A673 (cell line): Measurements from ENCODE around the gene MYOZ2. TPM values are rescaled to one million over a fixed set of nuclear protein-coding genes. Genes with fewer than 3 reads are reported as not detected.

Source experiments
- Bru-seq: library from RNA; stranded (reverse); fragments of 400-500 nt; gene quantifications from one replicate; lab custom pipeline; 2021; lab: Mats Ljungman, UMichigan
- BruChase-seq, 2 experiments: library from RNA; stranded (reverse); fragments of 400-500 nt; gene quantifications; one replicate each; lab custom pipeline; 2021; lab: Mats Ljungman, UMichigan
- BruUV-seq: library from RNA; stranded (reverse); fragments of 400-500 nt; replicated peaks from 2 replicates; lab custom pipeline; 2021; lab: Mats Ljungman, UMichigan
- CTCF ChIA-PET: fragments of 300-600 bp; sonication (Branson Sonifier 250); formaldehyde crosslinking; loops from one replicate; lab custom pipeline; 2022; ENCODE audit warnings: antibody characterized with exemption; lab: Charles Lee
- POLR2A ChIA-PET: fragments of 300-600 bp; sonication (Branson Sonifier 250); formaldehyde crosslinking; loops from one replicate; lab custom pipeline; 2022; ENCODE audit warnings: antibody characterized with exemption; ENCODE audit not compliant: low non-redundant PET; lab: Charles Lee
- DNase-seq: peaks from one replicate; pipeline ENCODE4 v3.0.0-alpha.2; 2015; ENCODE audit warnings: low spot score
- H3K27ac ChIP-seq: fragments of 200-600 bp; sonication (generic); 2 replicates; pipeline ENCODE4 v1.5.1; 2016; ENCODE audit warnings: mixed run types, low read depth, mild to moderate bottlenecking, mixed read lengths, antibody characterized with exemption, low read length; ENCODE audit not compliant: poor library complexity, severe bottlenecking
- H3K27me3 ChIP-seq: fragments of 200-600 bp; sonication (generic); replicated peaks from 2 replicates; pipeline ENCODE4 v1.6.1; 2017; ENCODE audit warnings: mixed run types, low read depth, mild to moderate bottlenecking, mixed read lengths, antibody characterized with exemption, low read length; ENCODE audit not compliant: insufficient read depth, poor library complexity
- H3K36me3 ChIP-seq: fragments of 200-600 bp; sonication (generic); 2 replicates; pipeline ENCODE4 v1.6.1; 2016; ENCODE audit warnings: mixed run types, mild to moderate bottlenecking, mixed read lengths, antibody characterized with exemption, low read length; ENCODE audit not compliant: insufficient read depth, poor library complexity, severe bottlenecking
- H3K4me1 ChIP-seq: fragments of 200-600 bp; sonication (generic); 2 replicates; pipeline ENCODE4 v1.6.1; 2017; ENCODE audit warnings: mixed run types, mild to moderate bottlenecking, mixed read lengths, antibody characterized with exemption, low read length; ENCODE audit not compliant: insufficient read depth, poor library complexity, severe bottlenecking
- H3K4me3 ChIP-seq: fragments of 200-600 bp; sonication (generic); 2 replicates; pipeline ENCODE4 v1.5.1; 2016; ENCODE audit warnings: low read depth, mixed run types, mild to moderate bottlenecking, mixed read lengths, low read length; ENCODE audit not compliant: poor library complexity, severe bottlenecking
- H3K9me3 ChIP-seq: fragments of 200-600 bp; sonication (generic); 2 replicates; pipeline ENCODE4 v1.6.1; 2016; ENCODE audit warnings: mixed run types, low read depth, mild to moderate bottlenecking, mixed read lengths, antibody characterized with exemption, low read length; ENCODE audit not compliant: poor library complexity, severe bottlenecking
- EZH2 ChIP-seq: fragments of 200-600 bp; sonication (generic); IDR thresholded peaks from 2 replicates; pipeline ENCODE4 v1.6.1; 2017; ENCODE audit warnings: borderline replicate concordance, low read depth, mild to moderate bottlenecking, mixed read lengths, antibody characterized with exemption, low read length; ENCODE audit not compliant: poor library complexity, severe bottlenecking
- intact Hi-C: fragments of 100-400 bp; cut with micrococcal nuclease; formaldehyde crosslinking; loops from one replicate; pipeline ENCODE4 v1.10.0; 2022; ENCODE audit not compliant: unreplicated experiment
- long read RNA-seq: library from polyadenylated mRNA; stranded (forward); transcript quantifications from one replicate; pipeline ENCODE4 v2.0.0, GENCODE V29; 2022
- total RNA-seq: library from RNA; stranded (reverse); gene quantifications from 2 replicates; pipeline ENCODE4 v1.2.3, GENCODE V29; 2021
- TF ChIP-seq, protein P1 (sequence below): fragments of 300-800, 200-600 bp; sonication (generic); conservative IDR thresholded peaks from 2 replicates; pipeline ENCODE4 v1.5.1; 2017; ENCODE audit warnings: low read depth, mild to moderate bottlenecking, antibody characterized with exemption, low read length, moderate library complexity, mixed read lengths

MYOZ2 gene
- total RNA-seq (not detected in 2 replicates), Bru-seq, nascent RNA (not detected), BruChase-seq, experiment 1, labeled RNA remaining after a 2-hour chase (not detected), BruChase-seq, experiment 2, labeled RNA remaining after a 6-hour chase (percentile 1 among the genes with signal in this experiment)
- long read RNA-seq: 0 reads

DNA sequence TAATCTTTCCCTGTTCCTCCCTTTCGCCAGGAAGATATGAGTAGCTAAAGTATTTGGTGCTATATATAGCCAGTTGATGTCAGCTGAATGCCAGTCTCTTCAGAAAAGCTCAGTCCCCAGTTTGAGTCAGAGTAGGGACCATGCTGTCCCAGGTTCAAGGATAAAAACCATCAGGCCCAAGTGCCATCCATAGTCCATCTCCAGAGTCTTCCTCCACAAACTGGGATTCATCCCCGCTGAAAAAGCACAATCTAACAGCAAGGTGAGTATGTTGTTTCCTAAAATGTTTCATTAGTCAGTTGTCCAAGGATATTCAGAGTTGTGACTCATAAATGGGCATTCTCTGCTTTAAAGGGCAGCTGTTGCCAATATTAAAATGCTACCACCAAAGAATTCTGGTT lies at the start of gene MYOZ2:
TSS of gene MYOZ2 (plus strand) at position 112 of the 401 bp plus-strand sequence. CDS start 694 bp downstream, outside the sequence.
- Histone ChIP-seq H3K4me1 (no peaks in the 10 kb centered on the region), H3K9me3 (no peaks in the 10 kb centered on the region), H3K27ac (no peak within 1 kb of the TSS), H3K27me3 (no peaks in the 10 kb centered on the region), H3K4me3 (no peak within 1 kb of the TSS), H3K36me3 (no peaks in the 10 kb centered on the region)
- TF ChIP-seq, protein P1, sequence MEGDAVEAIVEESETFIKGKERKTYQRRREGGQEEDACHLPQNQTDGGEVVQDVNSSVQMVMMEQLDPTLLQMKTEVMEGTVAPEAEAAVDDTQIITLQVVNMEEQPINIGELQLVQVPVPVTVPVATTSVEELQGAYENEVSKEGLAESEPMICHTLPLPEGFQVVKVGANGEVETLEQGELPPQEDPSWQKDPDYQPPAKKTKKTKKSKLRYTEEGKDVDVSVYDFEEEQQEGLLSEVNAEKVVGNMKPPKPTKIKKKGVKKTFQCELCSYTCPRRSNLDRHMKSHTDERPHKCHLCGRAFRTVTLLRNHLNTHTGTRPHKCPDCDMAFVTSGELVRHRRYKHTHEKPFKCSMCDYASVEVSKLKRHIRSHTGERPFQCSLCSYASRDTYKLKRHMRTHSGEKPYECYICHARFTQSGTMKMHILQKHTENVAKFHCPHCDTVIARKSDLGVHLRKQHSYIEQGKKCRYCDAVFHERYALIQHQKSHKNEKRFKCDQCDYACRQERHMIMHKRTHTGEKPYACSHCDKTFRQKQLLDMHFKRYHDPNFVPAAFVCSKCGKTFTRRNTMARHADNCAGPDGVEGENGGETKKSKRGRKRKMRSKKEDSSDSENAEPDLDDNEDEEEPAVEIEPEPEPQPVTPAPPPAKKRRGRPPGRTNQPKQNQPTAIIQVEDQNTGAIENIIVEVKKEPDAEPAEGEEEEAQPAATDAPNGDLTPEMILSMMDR: no peak
- no peak for TF ChIP-seq EZH2
- no TSS peak for BruUV-seq
- POLR2A ChIA-PET: no interaction called here
- DNase-seq: no peak
- CTCF ChIA-PET: no interaction called here
- intact Hi-C loops: no loop called here

- ChIA-PET POLR2A (no interaction called here), CTCF (no interaction called here)
- no peaks in the 10 kb centered on the region for H3K36me3 ChIP-seq
- no TSS peak for BruUV-seq
- no peaks in the 10 kb centered on the region for H3K9me3 ChIP-seq
- no peak overlapping the region for H3K27ac ChIP-seq
- no peak for TF ChIP-seq EZH2
- TF ChIP-seq, protein P1: peak; percentile 50
- intact Hi-C loops: no loop called here
- H3K4me3 ChIP-seq: no peak overlapping the region
- no peak for DNase-seq
- no peaks in the 10 kb centered on the region for H3K27me3 ChIP-seq
- peaks cover 5% of the 10 kb centered on the region for H3K4me1 ChIP-seq
Observed at GRCh38 chr4:119087121-119087520, 48.5 kb upstream of the MYOZ2 start.

DNA sequence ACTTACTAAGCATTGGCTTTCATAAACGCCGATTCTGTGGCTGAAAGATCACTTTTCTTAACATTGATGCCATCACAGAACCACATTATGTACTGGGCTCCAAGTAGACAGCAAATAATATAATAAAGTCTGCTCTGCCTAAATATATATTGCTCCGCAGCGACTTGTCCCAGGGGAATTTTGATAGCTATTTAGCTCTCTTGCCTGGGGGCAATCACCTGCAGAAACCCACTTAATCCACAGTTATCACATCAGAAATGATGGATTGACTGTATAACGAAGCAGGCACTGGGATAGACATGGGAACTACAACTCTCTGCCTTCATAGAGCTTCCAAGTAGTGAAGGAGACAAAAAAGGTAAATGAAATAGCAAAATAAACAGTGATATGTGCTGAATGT lies 48.0 kb upstream of the MYOZ2 start:
- no peak for DNase-seq
- intact Hi-C loops: no loop called here
- no peaks in the 10 kb centered on the region for H3K9me3 ChIP-seq
- no peak overlapping the region for H3K4me3 ChIP-seq
- ChIA-PET CTCF (no interaction called here), POLR2A (no interaction called here)
- TF ChIP-seq EZH2: no peak
- TF ChIP-seq, protein P1: no peak
- no peaks in the 10 kb centered on the region for H3K27me3 ChIP-seq
- no peak overlapping the region for H3K27ac ChIP-seq
- no TSS peak for BruUV-seq
- H3K4me1 ChIP-seq: peaks cover 5% of the 10 kb centered on the region
- H3K36me3 ChIP-seq: no peaks in the 10 kb centered on the region
